Sciatic nerve (tissue), 2 donors: Measurements from ENCODE around the gene VGLL2. TPM values are rescaled to one million over a fixed set of nuclear protein-coding genes. Genes with fewer than 3 reads are reported as not detected.
"Not testable (repeated sequence)": the region's sequence is repeated elsewhere in the genome, so short reads cannot be mapped to it uniquely, and the experiment has no call there.

ENCODE experiments used
- ATAC-seq: fragments of 200-7000 bp; cut with Tn5 transposase; one replicate; pipeline ENCODE4 v1.9.1; 2020; ENCODE audit warnings: mild to moderate bottlenecking, moderate library complexity
- DNase-seq: peaks from one replicate; pipeline ENCODE4 v3.0.0-alpha.2; 2020; ENCODE audit warnings: low spot score
- intact Hi-C: fragments of 100-400 bp; cut with DNase I; formaldehyde crosslinking; loops from one replicate; pipeline ENCODE4 v1.14.2; 2022
- total RNA-seq: library from RNA; stranded (reverse); fragmentation: NEBNext Ultra II Directional; extraction: Animal tissue kit (Norgen Biotek cat#: 25700); gene quantifications from one replicate; pipeline ENCODE4 v1.2.1, GENCODE V29; 2021
- donor health status: DM: no; HTN: no; CAD: no.
- donor health status: DM: no; HTN: no; CAD: no.

The VGLL2 gene
- total RNA-seq, result not detected

GRCh38 chr6:117265410-117266256, at the start of gene VGLL2:
Gene VGLL2 (plus strand): TSS chr6:117265558. CDS start chr6:117265764, 206 bp downstream.
- ATAC-seq, result peak; percentile 44
- intact Hi-C loops, result no loop called here
- no peak for DNase-seq

- intact Hi-C loops, result loop anchor here (10.0 kb wide), 1 partner anchor 1868 kb away; no protein-coding TSS in a partner anchor
- no peak for ATAC-seq
- DNase-seq, result no peak
These were observed 42.5 kb upstream of the VGLL2 start for GRCh38 chr6:117222861-117223260.

- DNase-seq, result no peak
- ATAC-seq, result no peak
- intact Hi-C loops, result loop anchor here (10.0 kb wide), 1 partner anchor 1872 kb away; no protein-coding TSS in a partner anchor
These were observed 38.6 kb upstream of the VGLL2 start for GRCh38 chr6:117226778-117227177.

DNA sequence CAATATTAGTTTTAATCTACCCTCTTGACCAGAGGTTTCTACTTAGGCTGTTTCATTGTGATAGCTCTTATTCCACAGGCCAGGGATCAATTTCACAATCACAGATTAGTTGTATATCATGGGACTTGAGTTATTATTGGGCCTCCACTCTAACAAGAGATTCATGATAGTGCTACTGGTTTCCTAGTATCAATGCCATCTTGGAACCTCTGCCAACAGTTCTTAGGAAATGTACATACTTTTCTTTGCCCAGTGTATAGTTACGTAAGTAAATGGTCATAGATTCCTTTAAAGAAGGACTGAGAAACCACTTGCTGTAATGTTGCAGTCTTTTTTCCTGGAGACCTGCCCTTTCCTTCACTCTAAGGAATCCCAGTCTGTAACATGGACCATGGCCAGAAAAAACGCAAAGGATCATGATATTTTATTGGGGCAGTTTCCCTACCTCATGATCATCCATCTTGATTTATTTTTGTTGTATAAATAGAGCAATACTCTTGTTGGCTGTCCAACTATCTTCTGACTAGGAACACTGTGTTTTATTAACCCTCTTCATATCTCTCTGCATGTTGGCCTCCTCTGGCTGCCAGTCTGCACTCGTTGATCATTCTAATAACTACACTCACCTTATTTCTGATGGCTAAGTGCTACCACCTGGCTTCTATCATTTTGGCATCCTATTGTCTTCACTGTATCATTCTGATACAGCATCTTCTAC, 38.0 kb upstream of the VGLL2 start:
- intact Hi-C loops, result loop anchor here (10.0 kb wide), 1 partner anchor 1873 kb away; no protein-coding TSS in a partner anchor
- DNase-seq (no peak), ATAC-seq (no peak)

DNA sequence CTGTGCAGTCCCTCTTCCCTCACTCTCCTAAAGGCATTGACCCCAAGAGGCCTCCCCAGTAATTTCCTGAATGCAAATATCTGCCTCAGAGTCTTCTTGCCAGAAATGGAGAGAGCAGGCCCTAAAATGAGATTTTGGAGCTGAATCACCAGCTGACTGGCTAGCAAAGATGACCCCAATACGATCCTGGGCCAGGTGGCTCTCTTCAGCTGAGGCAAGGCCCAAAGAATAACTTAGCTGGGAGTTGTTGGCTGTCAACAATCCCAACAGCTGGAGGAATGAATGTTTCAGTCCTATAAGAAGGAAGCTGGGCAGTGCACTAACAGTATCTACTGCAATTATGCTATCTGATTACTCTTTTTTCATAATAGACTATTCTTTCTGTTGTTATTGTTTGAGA, 37.2 kb upstream of the VGLL2 start:
- intact Hi-C loops, result loop anchor here (10.0 kb wide), 1 partner anchor 1873 kb away; no protein-coding TSS in a partner anchor
- ATAC-seq (no peak), DNase-seq (no peak)

GRCh38 chr6:117229870-117230269, 35.5 kb upstream of the VGLL2 start:
- DNase-seq (no peak), ATAC-seq (no peak)
- intact Hi-C loops, result loop anchor here (10.0 kb wide), 1 partner anchor 1875 kb away; no protein-coding TSS in a partner anchor

DNA sequence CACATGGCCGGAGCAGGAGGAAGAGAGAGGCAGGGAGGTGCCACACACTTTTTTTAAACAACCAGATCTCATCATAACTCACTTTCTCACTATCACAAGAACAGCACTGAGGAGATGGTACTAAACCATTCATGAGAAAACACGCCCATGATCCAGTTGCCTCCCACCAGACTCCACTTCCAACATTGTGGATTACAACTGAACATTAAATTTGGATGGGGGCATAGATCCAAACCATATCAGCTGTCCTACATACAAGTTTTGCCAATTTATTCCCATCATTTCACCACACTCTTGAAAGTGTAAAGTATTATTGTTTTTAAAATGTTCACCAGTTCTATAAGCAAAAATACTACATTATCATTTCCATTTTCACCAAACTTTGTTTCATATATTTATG, 33.9 kb upstream of the VGLL2 start:
- ATAC-seq, result no peak
- no peak for DNase-seq
- intact Hi-C loops, result no loop called here

DNA sequence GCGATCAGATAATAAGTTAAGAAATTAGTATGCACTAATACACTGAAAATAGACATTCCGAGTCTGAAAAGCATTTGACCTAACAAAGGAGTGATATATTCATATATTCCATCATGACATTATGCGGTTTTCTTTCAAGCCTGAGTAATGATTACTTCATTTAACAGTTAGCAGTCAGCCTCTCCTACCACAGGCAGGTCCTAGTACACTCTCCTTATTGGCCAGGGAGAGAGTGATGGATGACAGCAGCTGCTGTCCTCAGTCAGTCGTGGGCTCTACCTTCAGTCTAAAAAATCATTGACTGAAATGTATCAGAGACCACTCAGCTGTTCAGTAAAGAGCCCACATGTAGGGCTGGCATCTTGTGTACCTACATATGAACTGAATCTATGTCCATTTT, 33.2 kb upstream of the VGLL2 start:
- intact Hi-C loops, result no loop called here
- ATAC-seq (no peak), DNase-seq (no peak)

- DNase-seq (no peak), ATAC-seq (peak; percentile 67)
- intact Hi-C loops, result no loop called here
These were observed 32.2 kb upstream of the VGLL2 start for GRCh38 chr6:117233145-117233544.

DNA sequence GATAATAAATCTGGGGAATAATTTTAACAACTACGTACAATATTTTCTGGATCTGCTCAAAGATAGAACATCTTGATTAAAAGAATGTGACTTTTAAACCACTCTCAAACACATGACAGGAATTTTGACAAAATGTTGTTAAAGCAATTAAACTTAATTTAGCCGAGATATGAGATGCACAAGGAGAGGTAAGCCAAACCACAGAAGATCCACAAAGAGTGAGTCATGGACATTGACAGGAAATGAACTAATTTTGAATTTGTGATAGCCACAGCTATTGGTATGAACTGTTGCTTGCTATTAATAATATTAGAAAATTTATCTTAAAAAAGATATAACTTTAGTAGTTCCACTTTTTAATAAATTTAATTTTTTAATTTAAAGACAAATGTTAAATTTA, 27.8 kb upstream of the VGLL2 start:
- intact Hi-C loops, result no loop called here
- DNase-seq, result no peak
- ATAC-seq, result no peak

- ATAC-seq, DNase-seq, intact Hi-C loops: not testable (repeated sequence)
These were observed 20.8 kb upstream of the VGLL2 start for GRCh38 chr6:117244571-117244970.

DNA sequence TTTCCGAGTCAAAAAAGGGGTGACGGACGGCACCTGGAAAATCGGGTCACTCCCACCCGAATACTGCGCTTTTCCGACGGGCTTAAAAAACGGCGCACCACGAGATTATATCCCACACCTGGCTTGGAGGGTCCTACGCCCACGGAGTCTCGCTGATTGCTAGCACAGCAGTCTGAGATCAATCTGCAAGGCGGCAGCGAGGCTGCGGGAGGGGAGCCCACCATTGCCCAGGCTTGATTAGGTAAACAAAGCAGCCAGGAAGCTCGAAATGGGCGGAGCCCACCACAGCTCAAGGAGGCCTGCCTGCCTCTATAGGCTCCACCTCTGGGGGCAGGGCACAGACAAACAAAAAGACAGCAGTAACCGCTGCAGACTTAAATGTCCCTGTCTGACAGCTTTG, 20.4 kb upstream of the VGLL2 start:
- intact Hi-C loops, ATAC-seq, DNase-seq: not testable (repeated sequence)

DNA sequence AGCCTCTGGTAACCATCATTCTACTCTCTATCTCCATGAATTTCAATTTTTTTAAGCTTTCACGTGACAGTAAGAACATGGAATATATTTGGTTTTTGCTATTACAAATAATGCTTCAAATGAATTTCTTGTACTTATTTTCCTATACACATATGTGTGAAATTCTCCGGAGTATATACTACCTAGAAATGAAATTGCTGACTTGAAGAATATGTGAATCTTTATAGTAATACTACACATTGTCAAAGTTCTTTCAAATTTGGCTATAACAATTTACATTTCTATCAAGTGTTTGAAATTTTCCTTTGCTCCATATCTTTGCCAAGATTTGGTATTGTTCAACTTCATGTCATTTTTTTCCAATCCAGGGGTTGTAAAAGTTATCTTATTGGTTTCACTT, 11.6 kb upstream of the VGLL2 start:
- ATAC-seq, result no peak
- DNase-seq, result no peak
- intact Hi-C loops, result no loop called here

DNA sequence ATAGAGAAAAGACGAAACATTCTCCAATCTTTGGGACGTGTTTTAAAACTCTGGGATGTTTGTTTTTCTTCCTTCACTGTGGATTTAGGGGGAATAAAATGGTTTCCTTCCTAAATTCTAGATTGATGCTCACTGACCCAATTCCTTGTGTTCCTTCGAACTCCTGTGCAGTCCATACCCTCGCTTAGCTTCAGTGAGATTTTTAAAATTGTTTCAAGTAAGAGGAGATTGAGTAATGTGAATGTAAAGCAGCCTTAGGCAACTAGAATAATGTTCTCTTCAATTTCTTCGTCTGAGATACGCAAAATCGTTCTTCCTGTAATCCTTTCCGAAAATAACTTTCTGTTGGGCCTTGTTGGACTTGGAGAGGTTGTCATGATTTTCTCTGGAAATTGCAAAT, 2.6 kb upstream of the VGLL2 start:
- DNase-seq (no peak), ATAC-seq (no peak)
- intact Hi-C loops, result no loop called here

DNA sequence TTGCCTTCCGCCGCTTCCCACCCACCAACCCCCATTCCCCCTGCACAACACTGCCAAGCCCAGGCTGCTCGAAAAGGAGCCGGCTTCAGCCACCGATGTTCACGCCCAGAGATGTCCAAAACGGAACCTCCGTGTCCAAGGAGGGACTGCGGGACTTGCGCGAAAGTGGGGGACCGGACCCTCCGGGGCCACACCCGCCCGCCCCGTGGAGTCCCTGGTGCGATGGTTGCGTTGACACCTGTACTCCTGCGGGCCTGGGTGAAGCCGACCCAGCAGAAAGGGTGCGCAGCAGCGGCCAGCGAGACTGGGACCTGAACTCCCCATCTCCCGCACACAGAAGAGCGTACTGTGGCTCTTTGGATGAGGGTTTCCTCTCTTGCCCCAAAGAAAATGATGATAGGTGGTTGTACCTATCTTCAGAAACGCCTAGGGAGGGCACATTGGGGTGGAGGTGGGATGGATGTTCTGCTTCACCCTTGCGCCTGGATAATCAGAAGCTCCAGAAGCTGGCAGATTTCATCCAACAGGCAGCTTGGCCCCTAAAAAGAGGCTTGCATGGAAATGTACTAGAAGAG, 1.9 kb upstream of the VGLL2 start:
- ATAC-seq, result no peak
- intact Hi-C loops, result no loop called here
- no peak for DNase-seq

DNA sequence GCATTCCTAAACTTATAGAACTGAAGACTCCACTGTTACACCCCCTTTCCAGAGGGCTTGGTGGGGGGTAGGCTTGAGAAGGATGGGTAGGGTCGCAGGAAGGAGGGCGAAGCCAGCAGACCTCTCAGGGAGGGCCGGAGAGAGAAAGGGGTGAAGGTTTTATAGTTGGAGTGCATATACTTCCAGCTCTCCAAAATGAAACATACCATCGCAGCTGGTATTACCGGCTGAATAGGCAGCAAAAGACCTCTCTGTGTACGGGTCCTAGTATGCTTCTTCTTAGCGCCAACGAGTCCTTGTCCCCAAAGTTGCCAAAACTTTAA, 1.0 kb upstream of the VGLL2 start:
- intact Hi-C loops, result no loop called here
- ATAC-seq (no peak), DNase-seq (no peak)

GRCh38 chr6:117264692-117265409, 507 bp upstream of the VGLL2 start:
- no peak for DNase-seq
- intact Hi-C loops, result no loop called here
- peak; percentile 31 for ATAC-seq

GRCh38 chr6:117266257-117267053, 1.1 kb downstream of the VGLL2 start:
- no peak for DNase-seq
- intact Hi-C loops, result no loop called here
- ATAC-seq, result no peak

- no peak for DNase-seq
- ATAC-seq, result no peak
- intact Hi-C loops, result no loop called here
These were observed 1.6 kb downstream of the VGLL2 start for GRCh38 chr6:117267054-117267347.
